ENCODE results near the gene SIMC1.
"Not testable (repeated sequence)": the region's sequence is repeated elsewhere in the genome, so short reads cannot be mapped to it uniquely, and the experiment has no call there.

Gene SIMC1

GRCh38 chr5:176237971-176238644 is at the start of gene SIMC1:
TSS of gene SIMC1 (plus strand) at chr5:176238424. CDS start at chr5:176238509, 85 bp downstream.
- peak; percentile 76 for DNase-seq

GRCh38 chr5:176188506-176189193 is 49.6 kb upstream of the SIMC1 start:
- no peak for DNase-seq

GRCh38 chr5:176189857-176190256 is 48.4 kb upstream of the SIMC1 start:
- DNase-seq, result no peak

- DNase-seq, result no peak
Measured at GRCh38 chr5:176190886-176191755, 47.1 kb upstream of the SIMC1 start.

GRCh38 chr5:176192094-176192721 is 46.0 kb upstream of the SIMC1 start:
- no peak for DNase-seq

- DNase-seq, result not testable (repeated sequence)
Measured at GRCh38 chr5:176192722-176193117, 45.5 kb upstream of the SIMC1 start.

GRCh38 chr5:176193636-176194035 is 44.6 kb upstream of the SIMC1 start:
- not testable (repeated sequence) for DNase-seq

- DNase-seq, result not testable (repeated sequence)
Measured at GRCh38 chr5:176194238-176195083, 43.8 kb upstream of the SIMC1 start.

GRCh38 chr5:176195084-176195413 is 43.2 kb upstream of the SIMC1 start:
- DNase-seq, result not testable (repeated sequence)

GRCh38 chr5:176195487-176196207 is 42.6 kb upstream of the SIMC1 start:
- not testable (repeated sequence) for DNase-seq

GRCh38 chr5:176196781-176197180 is 41.4 kb upstream of the SIMC1 start:
- DNase-seq, result not testable (repeated sequence)

GRCh38 chr5:176197234-176197858 is 40.9 kb upstream of the SIMC1 start:
- DNase-seq, result not testable (repeated sequence)

GRCh38 chr5:176198299-176198698 is 39.9 kb upstream of the SIMC1 start:
- not testable (repeated sequence) for DNase-seq

- not testable (repeated sequence) for DNase-seq
Measured at GRCh38 chr5:176198991-176199733, 39.1 kb upstream of the SIMC1 start.

- not testable (repeated sequence) for DNase-seq
Measured at GRCh38 chr5:176199803-176200399, 38.3 kb upstream of the SIMC1 start.

- no peak for DNase-seq
Measured at GRCh38 chr5:176201811-176202210, 36.4 kb upstream of the SIMC1 start.

GRCh38 chr5:176203086-176203485 is 35.1 kb upstream of the SIMC1 start:
- no peak for DNase-seq

- not testable (repeated sequence) for DNase-seq
Measured at GRCh38 chr5:176203535-176203934, 34.7 kb upstream of the SIMC1 start.

- not testable (repeated sequence) for DNase-seq
Measured at GRCh38 chr5:176214466-176215021, 23.7 kb upstream of the SIMC1 start.

Measured in activated T-cell treated with anti-CD3 and anti-CD28 coated beads, Interleukin-2, amount 50 U/mL, for 1 hour (primary cell).